ENCODE results near the gene BEGAIN.

Gene BEGAIN

DNA sequence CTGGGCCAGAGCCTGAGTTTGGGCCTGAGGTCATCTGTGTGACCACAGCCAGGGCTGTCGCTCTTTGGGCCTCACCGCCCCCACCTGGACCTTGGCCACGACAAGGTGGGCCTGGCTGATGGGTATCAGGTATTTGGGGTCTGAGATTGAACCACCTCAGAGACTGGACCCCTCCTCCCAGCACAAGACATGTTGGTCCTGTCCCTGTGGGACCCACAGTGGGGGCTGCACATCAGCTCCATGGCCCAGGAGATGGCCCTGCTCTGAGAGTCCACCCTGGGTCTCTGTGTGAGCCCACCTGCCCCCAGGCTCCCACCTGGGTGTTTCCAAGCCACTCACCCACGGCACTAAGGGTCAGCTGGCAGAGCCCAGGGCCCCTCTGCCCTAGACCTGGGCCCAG lies 20.6 kb downstream of the BEGAIN start:
- DNase-seq = no peak

DNA sequence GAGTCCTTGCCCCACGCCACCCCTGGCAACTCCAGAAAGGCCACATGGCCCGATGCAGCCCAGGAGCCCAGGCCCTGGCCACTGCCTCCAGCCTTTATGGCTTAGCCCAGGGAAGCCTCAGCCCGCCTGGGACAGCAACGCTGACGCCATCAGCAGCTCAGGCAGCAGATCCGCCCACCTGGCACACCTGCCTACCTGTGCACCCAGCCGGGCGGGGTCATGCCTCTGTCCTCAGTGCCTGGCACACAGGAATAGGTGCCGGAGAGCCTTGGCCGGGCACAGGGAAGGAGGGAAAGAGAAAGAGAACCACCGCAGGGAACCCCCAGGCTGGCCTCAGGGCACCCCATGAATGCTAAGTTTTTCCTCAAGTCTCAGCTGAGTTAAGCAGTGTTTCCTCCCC lies 21.1 kb downstream of the BEGAIN start:
- DNase-seq = no peak

DNA sequence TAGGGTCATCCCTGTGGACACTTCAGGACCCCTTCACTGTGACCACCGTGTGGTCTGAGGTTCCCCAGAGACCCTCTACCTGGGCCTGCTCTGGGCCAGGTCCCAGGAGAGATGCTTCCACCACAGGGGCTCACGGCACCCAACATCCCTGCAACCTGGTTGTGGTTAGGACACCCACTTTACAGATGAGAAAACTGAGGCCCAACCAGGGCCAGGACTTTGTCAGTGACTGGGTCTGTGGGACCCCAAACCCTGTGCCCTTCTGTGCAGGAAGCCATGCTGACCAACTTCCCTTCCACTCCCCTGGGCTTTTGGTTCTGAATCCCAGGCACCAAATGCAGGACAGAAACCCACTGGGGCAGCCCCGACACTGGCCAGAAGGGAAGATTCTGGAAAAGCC lies 21.6 kb downstream of the BEGAIN start:
- DNase-seq = no peak

DNA sequence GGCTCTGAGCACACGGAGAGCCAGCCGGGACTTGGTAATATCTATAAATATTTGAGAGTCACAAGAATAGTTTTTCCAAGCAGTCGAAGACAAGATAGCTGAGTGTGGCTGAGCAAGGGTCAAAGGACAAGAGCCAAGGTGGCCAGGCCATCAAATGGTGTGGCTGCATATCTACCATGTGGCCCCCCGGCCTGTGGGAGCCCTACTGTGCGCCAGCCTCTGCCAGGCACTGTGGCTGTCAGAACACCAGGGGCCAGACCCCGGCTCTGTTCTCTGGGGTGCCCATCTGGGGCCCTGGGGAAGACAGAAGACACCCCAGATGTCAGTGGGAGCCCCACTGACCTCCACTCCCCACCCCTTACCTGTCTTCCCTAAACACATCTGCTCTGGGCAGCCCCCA lies 22.7 kb downstream of the BEGAIN start:
- no peak for DNase-seq

DNA sequence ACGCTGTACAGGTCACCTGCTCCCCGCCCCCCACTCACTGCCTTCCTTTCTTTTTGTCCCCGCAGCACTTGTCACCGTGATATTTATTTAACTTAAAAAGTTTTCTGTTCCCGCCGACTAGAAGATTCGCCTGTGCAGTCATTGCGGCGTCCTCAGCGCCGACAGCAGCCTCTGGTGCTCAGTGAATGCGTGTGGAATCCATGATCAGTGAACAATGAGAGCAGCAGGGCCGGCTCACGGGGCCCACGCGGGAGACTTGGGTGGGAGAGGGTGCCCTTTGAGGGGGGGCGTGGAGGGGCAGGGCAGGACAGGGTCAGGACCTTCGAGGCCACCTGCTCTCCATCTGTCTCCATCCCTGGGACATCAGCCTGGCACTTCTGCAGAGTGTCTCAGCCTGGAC lies 24.5 kb downstream of the BEGAIN start:
- no peak for DNase-seq

DNA sequence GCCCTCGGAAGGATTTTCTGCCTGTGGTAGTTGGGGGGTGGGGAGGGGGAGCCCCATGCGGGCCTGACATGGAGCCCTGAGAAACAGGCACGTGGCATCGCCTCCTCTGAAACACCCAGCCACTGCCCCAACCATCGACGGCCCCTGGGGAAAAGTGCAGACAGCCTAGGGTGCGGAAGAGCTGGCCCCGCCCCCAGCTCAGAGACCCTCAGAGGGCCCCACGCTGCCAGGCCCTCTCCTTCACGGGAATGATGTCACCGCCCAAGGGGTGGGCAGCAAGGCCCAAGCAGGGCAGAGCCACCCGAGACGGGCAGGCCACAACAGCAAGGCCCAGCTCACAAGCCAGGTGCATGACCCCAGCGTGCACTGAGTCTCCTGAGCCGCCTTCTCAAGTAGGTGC lies 26.2 kb downstream of the BEGAIN start:
- no peak for DNase-seq

DNA sequence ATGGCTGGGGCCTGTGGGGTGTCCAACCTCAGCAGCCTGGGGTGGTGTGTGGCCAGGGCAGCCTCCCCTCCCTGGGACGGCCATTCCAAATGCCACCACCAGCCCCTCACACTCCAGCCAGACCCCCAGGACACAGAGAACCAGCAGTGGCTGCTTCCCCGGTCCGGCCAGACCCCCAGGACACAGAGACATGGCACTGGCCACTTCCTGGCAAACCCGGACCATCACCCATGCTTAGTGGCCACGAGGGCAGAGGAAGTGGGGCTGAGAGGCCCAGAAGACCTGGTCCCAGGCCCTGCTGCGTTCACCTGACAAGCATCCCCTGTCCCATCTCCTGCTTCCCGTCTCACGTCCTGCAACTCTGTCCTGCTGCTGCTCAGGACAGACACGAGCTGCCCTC lies 26.7 kb downstream of the BEGAIN start:
- DNase-seq = no peak

DNA sequence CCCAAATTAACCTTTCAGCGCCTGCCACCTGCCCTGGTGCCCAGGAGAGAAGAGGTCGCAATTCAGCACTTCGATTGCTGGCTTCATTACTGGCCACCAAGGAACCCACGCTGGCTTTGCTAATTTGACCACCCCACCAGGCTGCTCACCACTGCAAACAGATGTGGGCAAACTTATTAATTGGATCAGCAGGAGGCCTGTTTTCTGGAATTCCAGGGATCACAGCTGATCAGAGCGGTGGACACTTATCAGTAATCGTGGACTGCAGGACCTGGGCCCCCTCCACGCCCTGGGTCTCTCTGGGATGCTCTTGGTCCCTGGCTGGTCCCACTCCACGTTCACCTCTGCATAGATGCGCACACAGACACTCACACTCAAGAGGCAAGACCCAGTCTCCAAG lies 27.8 kb downstream of the BEGAIN start:
- DNase-seq = no peak

DNA sequence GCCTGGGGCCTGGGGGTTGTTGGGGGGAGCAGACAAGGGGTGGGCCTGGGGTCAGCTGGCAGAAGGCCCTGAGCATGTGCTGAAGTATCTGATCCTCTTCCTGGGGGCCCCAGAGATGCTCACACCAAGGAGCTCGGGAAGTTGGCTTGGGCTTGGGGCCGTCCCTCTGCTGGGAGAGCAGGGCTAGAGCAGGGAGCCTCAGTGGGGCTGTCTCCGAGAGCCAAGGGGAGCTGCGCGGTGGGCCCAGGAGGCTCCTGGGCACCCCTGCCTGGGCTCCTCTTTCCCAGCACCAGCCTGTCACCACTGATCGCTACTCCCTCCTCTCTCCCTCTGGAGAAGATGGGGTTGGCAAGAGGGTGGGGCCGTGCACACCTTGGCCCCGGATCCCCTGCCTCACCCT lies 28.3 kb downstream of the BEGAIN start:
- no peak for DNase-seq

DNA sequence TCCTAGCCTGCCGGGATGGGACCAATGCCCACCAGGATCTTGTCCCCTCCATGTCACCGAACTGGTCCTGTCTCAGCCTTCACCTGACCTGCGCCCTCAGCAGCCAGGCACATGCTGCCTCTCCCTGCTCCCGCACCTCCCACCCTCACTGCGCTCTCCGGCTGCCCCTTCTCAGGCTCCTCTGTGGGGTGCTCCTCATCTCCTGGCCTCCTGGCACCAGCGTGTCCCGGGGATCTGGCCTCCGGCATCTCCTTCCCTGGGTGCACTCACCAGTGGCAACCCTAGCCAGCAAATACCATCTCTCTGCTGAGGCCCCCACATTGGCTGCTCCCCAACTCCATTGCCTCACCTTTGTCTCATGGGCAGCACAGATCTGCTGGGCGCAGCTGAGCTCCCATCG lies 29.0 kb downstream of the BEGAIN start:
- no peak for DNase-seq

DNA sequence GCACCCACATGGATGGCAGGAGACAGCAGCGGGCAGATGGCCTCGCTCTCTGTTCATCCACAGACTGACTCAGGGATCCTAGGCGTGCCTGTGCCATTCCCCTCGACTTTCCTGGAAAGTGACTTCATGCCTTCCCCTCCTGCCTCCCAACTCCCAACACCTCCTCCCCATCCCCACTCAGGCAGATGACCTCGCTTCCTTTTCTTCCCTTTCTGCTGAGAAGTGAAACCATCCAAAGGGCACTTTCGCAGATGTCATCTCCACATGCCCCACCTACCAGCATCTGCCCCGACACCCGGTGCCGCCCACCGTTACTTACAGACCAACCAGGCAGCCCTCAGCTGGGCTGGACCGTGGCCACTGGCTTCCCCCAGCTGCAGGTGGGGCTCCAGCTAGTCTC lies 29.6 kb downstream of the BEGAIN start:
- DNase-seq = no peak

DNA sequence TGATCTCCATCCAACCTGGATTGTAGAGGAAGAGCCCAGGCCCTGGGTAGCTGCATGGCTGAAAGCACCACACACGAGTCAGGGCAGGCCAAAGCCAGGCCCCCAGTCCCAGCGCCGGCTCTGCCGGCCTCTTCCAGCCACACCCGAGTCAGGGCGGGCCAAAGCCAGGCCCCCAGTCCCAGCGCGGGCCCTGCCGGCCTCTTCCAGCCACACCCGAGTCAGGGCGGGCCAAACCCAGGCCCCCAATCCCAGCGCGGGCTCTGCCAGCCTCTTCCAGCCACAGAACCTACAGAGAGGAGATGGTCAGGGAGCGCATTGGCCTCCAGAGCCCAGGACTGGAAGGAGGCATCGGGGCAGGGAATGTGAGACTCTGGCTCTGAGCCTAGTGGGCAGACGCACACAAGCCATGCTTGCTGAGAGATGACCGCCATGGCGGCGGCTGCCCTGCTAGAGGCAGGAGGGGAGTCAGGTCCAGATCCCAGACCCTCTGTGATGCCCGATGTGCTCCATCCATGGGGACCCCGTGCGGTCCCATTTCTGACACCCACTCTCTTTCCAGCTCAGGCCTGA lies 30.2 kb downstream of the BEGAIN start:
- DNase-seq = no peak

DNA sequence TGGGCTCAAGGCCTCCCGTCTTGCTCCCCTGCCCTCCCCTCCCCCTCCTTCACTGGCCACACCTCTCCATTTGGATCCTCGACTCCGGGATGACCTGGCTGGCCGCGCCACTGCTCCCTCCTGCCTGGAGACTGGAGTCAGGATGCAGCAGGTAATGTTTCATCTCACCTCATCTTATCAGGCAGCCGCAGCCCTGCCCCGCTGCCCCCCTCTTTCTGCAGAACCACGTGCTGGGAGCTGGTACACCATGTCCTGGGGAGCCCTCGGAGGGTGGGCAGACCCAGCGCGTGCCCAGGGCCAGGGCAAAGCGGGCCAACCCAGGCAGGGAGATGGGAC lies 31.1 kb downstream of the BEGAIN start:
- DNase-seq = no peak

DNA sequence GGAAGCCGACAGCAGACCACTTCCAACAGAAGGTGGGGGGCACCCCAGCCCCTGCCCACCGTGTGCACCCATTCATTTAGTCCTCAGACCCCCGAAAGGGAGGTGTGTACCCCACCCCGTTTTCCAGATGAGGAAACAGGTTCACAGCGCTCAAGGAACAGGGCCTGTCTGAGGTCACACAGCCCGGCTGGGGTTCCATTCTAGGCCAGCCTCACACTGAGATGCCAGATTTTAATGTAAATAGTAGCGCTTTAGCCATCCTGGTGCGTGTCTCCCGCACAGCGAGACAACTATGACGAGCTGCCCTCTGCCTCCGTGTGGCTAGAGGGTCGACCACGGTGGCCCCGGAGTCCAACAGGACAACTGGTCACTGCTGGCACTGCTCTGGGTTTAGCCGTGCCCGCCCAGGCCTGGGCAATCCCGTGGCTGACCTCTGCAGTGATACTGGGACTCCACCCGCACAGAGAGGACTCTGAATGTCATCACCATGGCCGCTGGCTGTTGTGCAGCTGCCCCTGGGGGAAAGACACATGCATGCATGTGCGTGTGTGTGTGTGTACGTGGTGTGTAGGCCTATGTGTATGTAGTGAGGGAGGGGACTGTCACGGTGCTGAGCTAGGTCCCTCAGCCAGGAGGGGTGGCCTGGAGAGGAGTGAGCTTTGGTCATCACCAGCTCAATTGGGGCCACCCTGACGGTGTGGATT lies 31.6 kb downstream of the BEGAIN start:
- DNase-seq = no peak

DNA sequence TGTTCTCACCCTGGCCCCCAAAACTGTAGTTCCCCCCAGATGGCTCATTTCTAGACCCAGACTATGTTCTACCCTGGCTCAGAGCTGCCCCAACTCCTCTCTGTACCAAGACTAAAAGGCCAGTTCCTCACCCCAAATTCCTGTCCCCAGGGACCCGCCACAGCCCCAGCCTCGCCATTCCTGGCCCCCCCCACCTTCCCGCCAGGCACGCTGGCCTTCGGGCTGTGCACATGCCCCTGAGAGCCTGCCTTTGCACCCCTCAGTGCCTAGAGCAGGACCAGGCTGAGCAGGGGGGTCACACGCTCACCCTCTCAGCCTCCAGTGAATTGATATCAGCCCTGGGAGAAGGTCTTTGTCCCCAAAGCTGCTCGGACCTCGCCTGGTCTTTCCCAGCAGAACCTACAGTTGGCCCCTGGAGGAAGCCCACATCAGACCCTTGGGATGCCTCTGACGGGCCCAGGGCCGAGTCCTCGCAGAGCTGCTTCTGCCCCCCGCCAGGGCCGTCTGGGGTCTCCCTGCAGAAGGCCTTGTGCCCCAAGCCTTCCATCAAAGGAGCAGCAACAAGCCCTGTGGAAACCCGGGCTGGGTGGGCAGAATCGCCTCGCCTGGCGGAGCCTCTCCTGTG lies 32.4 kb downstream of the BEGAIN start:
- no peak for DNase-seq

DNA sequence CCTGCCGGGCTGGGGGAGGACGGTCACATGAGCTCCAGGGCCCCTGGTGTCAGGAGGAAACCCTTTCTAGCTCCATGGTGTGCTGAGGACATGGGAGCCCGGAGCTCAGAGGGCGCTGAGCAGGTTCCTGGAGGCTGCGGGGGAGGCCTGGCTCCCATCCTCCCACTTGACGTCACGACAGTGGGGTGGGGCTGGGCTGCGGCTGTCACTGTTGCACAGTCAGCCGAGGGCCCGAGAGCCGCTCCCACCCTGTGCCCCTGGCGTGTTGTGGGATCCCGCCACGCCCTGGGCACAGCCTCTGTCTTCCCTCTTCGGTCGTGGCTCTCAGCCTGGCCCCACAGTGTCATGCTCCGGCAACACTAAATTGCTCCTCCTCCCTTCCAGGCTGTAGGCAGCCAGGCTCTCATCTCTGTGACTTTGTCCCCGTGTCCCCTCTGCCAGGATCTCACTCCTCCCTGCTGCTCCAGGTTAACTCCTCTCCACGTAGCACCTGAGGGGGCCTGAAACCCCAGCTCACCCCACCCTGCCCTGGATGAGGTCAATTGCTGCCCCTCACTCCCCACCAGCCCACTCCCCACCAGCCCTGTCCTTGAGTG lies 33.0 kb downstream of the BEGAIN start:
- no peak for DNase-seq

DNA sequence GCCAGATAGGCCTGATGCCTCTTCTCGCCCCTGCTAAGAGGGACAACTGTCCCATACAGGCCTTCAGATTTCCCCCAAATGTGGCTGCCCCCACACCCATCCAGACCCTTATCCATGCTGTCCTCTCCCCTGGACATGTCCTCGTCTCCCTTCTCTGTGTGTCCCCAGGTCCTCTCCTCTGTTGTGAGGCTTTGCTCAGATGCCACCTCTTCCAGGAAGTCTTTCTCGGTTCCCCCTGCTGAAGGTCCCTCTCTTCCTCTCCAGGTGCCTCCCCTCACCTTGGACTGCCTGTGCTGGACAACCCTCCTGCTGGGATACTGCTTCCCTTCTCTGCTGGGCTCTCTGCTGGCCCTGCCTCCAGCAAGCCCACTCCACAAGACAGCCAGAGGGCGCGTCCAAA lies 33.7 kb downstream of the BEGAIN start:
- no peak for DNase-seq

DNA sequence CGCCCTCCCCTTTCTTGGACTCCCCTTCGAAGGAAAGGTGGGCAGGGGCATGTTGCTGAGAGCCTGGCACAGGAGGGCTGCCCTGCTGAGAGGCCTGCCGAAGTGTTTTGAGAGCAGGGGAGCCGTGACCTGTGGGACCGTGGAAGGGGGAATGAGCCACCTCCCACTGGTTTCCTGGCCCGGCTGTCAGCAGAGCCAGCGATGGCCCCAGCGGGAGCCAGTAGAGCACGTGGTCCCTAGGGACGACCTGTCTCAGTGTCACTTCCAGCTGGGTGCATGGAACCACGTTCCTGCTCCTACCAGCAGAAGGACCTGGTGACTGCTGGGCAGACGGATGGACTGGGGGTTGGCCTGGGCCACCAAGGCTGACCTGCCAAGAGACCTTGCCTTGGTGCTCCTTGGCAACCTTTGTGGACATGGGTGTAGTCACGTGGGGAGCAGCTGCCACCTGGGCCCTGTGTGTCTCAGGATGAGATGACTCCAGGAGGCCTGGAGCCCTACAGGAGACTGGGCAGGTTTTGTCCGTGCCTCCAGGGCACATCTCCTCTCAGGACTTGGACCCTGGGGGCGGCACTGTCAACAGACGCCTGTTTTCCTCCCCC lies 34.6 kb downstream of the BEGAIN start:
- no peak for DNase-seq

DNA sequence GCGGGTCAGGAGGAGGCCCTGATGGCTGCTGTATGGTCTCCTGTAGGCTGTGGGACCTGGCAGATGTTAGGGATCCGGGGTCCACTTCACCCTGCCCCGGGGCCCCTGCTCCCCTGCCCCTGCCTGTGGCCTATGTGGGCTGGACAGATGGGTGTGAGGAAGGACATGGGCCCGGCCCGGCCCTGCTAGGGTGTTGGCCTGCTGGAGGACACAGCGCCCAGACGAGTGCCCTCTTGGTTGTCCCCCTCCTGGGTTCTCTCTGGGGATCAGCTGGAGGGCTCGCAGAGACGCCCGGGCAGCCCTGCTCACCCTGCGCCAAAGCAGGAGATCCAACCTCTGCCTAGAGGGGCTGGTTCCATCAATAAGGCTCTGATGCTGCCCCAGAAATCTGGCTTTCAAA lies 36.2 kb downstream of the BEGAIN start:
- no peak for DNase-seq

DNA sequence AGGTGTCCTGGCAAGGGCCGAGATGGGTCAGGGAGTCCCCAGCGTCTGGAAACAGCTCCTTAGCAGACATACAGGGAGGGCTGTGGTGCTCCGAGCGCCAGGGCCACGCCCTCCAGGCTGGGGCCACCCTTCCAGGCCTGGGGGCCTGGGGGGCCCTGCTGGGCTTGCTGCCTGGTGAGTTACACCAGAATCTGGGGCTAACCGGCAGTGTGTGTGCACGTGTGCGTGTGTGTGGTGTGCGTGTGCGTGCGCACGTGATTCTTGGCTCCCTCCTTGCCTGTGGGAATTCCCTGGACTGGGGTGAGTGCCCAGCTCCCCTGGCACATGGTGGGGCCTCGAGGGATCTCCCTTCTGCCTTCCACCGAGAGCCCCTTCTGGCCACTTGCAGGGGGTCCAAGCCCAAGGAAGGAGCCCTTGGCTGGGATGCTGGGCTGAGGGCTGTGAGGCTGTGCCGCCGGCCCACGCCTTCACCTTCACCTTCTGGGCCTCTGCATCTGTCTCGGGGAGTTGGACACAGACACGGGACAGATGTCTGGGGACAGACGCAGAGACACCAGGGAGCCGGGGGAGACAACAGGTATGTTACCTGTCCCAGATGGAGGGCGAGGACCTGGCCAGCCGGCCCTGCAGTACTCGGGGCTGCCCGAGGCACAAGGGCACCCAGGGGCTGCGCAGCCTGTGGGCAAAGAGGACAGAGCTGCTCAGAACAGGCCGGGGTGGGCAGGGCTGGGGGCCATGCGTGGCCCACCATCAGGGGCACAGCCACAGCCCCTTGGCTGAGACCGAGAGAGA lies 37.2 kb downstream of the BEGAIN start:
- no peak for DNase-seq

DNA sequence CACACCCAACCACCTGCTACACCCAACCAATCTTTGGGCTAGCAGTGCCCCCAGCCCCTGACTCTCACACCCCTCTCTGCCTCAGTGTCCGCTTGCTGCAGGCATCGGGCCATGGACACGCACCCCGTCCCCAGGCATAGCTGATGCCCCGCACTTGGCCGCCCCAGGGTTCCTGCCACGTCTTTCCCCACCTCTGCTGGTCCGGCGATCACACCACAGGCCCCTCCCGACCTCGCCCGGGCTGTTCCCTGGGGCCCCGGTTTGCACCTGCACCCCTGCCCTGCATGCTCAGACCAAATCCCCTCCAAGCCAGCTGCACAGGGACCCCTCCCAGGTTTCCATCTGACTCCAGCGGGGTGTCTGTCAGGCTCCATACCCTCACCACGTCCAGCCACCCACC lies 38.3 kb downstream of the BEGAIN start:
- no peak for DNase-seq

DNA sequence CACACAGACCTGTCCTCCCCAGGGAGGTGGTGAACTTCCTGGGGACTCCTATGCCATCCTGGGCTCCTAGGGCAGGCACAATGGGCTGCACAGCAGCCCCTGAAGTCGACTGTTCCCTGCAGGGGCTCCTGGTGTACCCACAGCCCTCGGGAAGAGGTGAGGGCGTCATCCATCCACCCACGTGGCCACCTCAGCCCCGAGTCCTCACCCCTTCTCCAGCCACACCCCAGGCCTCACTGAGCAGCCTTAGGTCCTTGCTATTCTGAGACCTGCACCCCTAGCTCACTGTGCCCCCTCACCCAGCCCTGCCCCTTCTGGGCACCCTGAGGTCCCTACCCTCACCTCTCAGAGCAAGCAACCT lies 38.9 kb downstream of the BEGAIN start:
- no peak for DNase-seq

DNA sequence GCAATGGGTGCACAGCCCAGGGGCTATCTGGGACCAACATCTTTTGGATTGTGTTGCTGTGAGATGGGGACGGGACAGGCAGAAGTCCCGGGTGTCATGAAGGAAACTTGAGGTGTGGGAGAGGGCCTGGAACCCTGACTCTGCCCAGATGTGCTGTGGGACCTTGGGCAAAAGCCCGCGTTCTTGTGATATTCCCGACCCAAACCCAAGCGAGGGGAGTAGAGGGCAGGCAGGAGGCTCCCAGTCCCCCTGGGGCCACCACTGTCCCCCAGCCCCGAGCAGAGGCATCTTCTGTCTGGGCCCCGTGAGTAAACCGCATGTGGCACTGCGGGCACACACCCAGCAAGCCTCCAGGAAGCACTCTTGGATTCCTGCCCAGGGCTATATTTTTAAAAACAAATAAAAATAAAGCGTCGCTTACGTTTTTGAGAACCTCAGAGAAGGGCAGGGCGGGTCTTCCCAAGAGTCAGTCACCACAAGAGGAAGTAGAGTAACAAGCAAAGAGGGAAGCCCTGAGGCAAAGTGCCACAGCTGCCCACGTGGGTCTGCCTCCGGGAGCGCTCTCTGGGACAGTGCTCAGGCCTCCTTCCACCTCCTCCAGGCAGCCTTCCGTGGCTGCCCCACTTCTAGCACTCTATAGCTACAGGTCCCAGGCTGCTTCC lies 39.5 kb downstream of the BEGAIN start:
- DNase-seq = peak; percentile 35
